HG03139 (cell line): ENCODE results near the gene C8G.

Experiments used
- ATAC-seq: cut with Tn5 transposase; IDR thresholded peaks from one replicate; pipeline ENCODE4 v1.9.1; 2021; ENCODE audit not compliant: unreplicated experiment

C8G gene

DNA sequence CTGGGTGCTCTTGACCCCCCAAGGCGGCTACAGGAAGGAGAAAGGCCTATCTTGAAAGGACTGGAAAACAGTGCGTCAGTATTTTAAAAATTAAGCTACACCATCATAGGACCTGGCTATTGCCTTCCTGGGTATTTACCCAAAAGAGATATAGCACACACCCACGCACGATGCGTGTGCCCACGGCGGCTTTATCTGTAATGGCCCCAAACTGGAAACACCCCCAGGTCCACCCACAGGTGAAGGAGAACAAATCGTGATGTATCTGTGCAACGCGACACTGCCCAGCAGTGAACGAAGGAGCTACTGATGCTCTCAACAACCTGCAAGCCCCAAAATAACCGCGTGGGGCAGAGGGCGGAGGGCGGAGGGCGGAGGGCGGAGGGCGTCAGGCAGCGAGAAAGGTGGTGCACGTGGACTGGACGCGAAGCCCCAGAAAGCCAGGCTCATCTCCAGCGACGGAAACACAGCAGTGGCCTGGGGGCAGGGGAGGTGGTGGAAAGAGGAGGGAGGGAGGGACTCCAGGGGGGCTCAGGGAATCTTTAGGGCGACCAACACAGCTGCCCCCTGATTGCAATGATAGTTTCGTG is 19.9 kb downstream of the C8G start:
- ATAC-seq = no peak

DNA sequence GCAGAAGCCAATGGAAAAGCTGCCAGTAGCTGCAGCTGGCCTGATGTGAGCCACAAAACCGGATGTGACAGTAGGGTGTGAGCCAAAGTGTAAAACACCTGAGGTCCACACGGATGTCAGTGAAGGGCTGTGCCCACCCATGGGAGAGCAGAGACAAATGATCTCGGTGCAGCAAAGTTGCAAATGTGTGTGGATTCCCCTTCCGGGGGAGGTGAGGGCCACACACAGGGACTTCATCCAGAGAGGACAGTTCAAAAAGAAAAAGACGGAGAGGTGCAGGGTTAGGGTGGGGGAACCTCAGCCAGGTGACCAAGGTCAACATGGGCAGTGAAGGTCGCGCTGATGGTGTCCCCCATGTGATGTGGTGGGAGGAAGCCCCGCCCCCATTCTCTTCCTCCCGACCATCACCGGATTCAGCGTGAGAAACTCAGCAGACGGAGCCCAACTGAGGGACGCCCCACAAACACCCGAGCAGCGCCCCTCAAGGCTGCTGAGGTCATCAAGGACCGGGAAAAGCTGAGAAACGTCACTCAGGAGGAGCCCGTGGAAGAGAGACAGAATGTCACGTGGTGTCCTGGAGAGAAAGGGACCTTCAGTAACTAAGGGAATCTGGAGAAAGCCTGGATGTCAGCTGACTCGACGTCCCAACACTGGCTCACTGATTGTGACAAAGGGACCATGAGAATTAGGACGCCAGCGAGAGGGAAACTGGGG is 20.9 kb downstream of the C8G start:
- no peak for ATAC-seq

DNA sequence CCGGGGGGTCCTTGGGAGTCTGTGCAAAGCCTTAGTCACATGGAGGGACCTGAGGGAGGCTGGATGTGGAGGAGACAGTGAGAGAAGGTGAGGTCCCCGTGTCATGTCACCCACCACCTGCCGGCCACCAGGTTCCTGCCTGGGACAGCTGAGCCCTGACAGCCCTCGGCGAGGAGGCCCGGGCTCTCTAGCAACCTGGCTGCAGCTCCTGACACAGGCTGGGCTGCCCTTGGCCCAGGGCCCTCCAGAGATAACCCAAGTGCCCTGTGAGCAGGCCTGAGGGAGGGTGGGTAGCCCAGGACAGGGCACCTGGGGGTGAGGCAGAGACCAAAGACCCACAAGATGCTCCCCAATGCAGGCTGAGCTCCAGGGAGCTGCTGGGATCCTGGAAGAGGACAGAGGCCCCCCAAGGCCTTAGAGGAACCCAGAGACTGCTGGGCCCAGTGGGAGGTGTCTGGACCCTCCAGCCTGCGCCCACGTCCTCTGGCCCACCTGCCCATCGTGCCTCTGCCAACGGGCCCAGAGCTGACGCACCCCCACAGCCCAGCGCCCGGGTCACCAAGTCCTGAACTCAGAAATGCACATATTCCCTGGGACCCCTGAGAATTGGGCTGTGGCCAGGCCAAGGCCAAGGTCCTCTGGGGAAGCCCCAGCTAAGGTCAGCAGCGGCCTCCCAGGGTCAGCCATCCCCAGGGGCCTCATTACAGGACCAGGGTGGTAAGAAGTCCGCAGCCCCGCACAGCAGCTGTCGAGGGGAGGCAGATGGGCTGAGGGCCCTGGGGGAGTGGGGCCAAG is 23.5 kb downstream of the C8G start:
- no peak for ATAC-seq

DNA sequence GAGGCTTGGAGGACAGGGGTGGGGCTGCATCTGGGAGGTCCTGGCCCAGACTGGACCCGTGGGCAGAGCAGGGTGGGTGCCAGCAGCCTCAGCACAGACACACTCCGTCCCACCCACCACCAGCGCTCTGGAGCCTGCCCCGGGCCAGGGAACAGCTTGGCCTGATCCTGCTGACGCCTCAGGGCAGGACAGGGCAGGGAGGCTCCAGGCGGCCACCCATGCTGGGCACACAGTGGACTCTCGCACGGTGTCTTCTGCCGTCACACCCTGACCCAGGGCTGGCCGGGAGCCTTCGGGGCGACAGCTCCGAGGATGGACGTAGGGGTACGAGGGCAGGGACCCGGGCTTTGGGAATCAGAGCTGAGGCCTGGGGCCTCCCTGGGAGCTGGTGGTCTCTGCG is 24.1 kb downstream of the C8G start:
- ATAC-seq = no peak

DNA sequence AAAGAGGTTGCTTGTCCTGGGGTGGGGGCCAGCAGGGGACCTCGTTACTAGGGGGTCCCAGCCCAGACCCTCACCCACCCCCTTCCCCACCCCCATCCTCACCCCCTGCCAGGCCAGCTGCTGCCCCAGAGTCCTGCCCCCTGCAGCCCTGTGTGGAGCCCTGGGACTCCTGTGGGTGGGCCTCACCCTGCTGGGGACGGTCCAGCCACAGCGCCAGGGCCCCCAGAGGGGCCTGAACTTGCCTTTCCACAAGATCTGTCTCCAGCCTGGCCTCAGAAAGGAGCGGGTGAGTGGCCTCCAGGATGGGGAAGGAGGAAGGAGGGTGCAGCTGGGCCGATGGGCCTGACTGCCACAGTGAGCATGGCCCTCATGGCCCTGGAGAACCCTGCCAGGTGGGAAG is 24.7 kb downstream of the C8G start:
- no peak for ATAC-seq

DNA sequence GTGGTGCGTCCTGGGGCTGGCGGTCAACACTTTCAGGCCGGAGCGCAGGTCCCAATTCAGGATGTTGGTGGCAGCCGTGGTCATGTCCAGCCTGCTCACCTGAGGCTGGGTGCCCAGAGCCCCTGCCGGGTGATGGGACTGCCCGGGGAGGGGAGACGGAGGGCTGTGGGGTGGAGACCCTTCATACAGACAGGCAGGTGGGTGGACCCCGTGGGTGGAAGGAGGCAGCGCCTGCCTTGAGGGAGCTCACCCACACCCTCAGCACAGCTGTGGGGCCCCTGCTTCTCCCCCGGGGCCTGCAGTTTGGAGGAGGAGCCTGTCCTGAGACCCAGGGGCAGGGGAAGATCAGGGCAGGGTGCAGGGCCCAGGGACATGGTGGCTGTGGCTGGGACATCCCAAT is 25.3 kb downstream of the C8G start:
- no peak for ATAC-seq

DNA sequence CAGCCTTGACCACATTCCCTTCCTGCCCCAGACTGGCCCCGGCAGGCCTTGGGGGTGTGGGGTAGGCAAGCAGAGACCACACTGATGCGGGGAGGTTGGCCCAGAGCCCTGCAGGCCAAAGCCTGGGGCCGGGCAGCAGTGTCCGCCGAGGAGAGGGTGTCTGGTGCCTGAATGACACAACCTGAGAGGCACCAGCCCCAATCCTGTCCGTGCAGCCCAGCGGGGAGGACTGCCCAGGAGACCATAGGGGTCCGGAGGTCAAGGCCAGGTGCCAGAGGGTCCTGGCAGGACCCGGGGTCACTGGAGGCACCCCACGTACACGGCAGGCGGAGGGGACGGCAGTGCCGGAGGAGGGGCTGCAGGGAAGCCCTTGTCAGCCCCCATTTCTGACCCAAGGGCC is 26.7 kb downstream of the C8G start:
- ATAC-seq = no peak

DNA sequence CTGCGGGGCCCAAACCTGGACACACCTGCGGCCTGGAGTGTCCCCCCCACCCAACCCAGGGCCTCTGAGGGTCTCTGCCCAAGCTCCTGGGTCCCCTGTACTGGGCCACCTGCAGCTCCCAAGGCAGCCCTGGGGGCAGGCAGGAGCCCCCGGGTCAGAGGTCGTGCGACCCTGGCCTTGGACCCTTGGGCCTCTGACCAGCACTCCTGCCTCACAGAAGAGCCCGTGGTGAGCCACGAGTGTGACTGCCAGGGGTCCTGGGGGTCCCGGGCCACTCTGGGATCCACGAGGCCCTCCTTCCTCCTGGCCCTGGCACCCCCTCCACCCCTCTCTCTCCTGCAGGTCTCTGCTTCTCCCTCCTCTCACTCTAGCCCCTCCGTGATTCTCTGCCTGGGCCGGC is 27.3 kb downstream of the C8G start:
- ATAC-seq = no peak

DNA sequence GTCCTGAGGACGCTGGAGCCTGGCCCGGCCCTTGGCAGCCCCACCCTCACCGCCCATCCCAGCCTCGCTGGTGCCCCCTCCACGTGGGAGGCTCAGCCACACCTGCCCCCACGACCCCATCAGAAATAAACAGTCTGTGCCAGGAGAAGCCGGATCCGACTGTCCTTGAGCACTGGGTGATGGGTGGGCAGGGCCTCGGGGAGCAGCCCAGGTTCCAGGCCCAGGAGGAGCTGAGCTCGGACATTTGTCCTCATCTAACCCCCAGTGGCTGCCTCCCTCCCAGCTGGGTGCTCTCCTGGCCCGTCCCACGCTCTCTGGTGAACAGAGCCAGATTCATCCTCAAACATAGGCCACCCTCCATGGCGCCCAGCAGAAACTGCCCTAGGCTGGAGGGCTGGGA is 27.7 kb downstream of the C8G start:
- ATAC-seq = no peak

DNA sequence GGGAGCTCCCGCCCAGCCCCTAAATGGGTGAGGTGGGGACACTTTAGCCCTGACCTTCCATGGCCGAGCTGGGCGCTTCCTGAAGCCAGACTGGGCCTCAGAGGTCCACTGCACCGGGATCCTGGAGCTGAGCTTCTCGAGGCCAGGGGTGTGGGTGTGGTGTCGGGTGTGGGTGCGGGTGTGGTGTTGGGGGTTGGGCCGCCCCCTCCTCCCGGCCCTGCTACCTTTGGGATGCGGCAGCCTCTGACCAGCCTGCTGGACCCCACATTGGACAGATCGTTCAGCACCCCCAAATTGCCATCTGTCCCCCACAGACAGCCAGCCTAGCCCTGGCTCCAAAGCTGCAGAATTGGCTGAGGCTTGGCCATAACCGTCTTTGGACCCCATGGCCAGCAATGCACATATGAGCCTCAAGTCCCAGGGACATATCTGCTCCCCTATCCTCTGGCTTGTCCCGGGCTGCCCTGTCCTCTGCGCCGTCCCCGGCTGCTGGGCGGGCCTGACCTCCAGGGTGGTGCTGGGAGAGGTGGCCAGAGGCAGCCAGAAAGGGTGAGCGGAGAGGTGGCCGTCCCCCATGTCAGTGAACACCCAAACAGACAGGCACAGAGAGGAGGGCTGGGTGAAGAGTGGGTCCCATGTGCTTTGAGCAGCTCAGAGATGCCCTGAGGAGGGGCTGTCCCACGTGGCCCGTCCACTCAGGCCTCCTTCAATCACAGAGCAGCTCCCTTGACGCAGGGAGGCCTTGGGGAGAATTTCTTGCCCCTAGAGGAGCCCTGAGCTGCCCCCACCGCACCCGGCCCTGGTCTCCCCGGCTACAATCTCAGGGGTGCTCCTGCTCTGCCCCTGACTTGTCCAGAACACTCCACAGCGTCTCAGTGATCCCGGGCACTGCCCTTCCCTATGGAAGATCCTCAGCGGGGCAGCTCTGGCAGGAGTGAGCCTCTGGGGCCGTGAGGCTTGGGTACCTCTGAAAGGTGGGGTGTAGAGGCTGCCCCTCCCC is 28.9 kb downstream of the C8G start:
- ATAC-seq = no peak

DNA sequence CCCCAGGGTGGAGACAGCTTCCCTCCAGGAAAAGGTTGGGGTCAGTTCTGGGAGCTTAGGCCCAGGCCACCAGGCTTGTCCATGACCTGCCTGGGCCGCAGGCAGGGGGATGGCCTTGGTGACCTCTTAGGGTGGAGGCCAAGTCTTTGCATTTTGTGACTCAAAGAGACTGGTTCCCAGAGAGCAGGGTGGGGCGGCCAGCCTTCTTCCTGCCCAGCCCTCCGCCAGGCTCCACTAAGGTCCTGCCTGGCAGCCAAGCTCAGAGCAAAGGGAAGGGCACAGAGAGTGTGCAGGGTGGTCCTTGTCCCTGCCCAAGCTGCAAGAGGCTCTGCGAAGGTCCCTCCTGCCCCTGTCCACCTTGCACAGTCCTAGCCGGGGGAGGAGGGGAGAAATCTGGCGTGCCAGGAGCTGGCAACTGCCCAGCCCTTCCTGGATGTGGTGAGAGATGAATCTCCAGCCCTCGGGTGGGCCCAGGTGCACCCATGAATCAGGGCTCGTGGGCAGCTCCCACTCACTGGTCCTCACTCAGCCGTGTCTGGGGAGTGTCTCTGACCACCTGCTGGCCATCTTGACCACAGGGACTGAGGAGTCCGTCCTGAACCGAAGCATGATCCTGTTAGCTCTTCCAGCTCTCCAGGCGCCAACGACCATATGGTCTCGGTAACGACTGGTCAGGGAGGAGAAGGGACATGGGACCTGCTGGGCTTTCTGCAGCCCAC is 29.9 kb downstream of the C8G start:
- no peak for ATAC-seq

DNA sequence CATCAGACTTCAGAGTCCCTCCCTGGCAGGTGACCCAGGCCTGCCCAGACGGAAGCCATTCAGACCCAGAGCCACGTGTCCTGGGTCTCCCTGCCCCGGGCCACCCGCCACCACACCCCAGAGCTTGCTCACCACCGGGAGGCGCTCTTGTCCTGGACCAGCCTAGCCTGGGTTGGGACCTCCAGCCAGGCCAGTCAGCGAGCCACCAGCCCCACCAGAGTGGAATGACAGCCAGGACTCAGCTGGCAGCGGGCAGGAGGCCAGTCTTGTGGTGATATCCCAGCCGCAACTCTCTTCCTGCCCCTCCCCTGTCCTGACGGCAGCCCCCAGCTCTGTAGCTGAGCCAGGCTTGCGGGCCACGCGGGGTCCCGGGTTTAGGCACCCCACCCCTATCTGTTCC is 30.6 kb downstream of the C8G start:
- ATAC-seq = no peak

DNA sequence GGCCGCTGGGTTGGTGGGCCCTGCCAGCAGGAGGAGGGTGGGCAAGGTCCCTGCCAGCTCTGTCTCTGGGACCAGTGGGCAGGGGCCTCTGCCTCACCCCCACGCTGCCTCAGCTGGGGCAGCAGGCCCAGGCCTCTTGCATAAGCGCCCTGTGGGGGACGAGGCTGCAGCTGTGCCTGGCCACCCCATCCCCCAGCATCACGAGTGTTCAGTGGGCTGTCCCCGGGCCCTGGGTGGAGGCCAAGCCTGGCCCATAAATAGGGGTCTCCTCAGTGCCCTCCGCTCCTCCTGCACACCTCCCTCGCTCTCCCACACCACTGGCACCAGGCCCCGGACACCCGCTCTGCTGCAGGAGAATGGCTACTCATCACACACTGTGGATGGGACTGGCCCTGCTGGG is 32.2 kb downstream of the C8G start, which contains the start of gene PTGDS:
Gene PTGDS, plus strand, starts transcription at position 282 of the 400 bp plus-strand sequence. Its CDS starts 75 bp downstream, at position 357.
- ATAC-seq = no peak

DNA sequence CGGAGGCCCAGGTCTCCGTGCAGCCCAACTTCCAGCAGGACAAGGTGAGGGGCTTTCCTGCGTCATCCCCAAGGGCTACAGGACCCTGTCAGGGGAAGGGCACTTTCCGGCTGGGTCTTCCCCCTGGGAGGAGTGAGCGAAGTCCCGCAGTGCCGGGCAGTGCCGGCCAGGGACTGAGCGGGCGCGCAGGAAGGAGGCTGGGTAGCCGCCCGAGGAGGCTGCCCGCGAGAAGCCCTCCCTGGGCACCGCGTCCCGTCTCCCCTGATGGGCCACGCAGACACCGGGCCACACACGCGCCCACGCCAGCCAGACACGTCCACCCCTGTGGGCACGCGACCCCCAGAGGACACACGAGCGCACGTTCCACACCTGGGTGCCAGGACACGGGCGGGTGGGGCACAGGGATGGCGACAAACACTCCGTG is 32.6 kb downstream of the C8G start:
- ATAC-seq = no peak

DNA sequence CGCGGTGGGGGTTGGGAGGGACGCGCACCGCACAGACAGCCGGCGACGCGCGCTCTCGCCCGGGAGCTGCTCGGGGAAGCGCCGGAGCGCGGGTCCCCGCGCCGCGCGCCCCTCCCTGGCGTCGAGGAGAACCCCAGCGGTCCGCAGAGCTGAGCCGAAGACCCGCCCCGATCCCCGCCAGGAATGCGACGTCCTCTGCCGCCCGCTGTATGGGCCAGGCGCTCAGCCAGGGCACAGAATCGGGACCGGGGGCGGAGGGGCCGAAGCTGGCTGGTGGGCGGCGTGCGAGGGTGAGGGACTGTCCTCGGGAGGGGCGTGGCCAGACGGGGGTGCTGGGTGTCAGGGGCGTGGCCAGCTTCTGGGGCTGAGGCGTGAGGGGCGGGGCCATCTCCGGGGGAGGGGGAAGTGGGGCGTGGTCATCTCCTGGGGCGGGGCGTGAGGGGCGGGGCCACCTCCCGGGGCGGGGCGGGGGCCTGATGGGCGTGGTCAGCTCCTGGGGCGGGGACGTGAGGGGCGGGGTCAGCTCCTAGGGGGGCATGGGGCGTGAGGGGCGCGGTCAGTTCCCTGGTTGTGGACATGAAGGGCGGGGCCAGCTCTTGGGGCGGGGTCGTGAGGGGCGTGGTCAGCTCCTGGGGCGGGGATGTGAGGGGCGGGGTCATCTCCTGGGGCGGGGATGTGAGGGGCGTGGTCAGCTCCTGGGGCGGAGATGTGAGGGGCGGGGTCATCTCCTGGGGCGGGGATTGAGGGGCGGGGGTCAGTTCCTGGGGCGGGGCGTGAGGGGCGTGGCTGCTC is 33.2 kb downstream of the C8G start:
- no peak for ATAC-seq

DNA sequence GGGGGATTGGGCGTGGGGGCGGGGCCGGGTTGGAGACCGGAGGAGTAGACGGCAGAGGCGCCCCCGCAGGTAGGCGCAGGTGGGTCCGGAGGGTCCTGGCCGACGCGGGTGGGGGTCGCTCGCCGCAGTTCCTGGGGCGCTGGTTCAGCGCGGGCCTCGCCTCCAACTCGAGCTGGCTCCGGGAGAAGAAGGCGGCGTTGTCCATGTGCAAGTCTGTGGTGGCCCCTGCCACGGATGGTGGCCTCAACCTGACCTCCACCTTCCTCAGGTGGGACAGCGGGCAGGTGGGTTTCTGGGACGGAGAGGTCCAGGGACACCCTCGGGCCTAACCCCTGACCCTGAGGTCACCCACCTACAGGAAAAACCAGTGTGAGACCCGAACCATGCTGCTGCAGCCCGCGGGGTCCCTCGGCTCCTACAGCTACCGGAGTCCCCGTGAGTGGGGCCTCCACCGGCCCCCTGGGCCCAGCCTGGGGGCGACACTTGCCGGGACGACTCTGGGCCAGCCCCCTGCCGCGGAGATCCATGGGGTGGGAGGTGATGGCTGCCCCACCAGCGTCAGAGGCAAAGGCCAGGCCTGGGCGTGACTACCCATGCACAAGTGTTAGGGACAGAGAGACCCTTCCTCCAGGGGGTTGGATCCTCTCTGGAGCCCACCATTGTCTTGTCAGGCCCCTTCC is 34.0 kb downstream of the C8G start:
- no peak for ATAC-seq

DNA sequence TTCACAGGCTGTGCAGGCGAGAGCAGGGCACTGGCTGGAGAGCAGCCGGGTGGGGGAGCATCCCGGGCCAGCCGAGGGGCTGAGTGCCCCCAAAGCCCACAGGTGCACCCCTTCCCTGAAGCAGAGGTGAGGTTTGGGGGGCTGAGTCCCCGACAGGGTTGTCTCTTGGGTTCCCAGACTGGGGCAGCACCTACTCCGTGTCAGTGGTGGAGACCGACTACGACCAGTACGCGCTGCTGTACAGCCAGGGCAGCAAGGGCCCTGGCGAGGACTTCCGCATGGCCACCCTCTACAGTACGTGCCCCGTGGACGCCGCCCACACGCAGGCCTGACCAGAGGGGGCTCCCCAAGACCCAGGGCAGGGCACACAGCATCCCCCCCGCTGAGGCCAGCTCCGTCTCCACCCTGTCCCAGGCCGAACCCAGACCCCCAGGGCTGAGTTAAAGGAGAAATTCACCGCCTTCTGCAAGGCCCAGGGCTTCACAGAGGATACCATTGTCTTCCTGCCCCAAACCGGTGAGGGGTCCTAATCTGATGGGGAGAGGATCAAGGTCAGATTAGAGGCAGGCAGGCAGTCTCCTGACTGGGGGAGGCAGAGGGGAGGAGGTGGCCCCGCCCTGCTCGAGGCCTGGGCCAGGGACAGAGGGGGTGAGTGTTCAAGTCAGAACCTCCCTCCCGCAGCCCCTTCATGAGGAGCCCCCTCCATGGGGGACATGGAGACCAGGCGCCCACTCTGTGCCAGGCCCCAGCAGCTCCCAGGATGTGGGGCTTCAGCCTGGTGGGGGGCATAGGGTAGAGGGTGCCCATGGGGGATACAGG is 34.9 kb downstream of the C8G start:
- no peak for ATAC-seq
